GM21825 (cell line): ENCODE data around the gene HDAC4.

Experiments used
- ATAC-seq: cut with Tn5 transposase; IDR thresholded peaks from one replicate; pipeline ENCODE4 v1.9.1; 2021; ENCODE audit warnings: mild to moderate bottlenecking, moderate library complexity; ENCODE audit not compliant: unreplicated experiment

HDAC4 gene

GRCh38 chr2:239009589-239009961, 391.2 kb downstream of the HDAC4 start:
- no peak for ATAC-seq

- no peak for ATAC-seq
These were observed 391.9 kb downstream of the HDAC4 start for GRCh38 chr2:239008677-239009588.

GRCh38 chr2:239008004-239008403, 392.8 kb downstream of the HDAC4 start:
- no peak for ATAC-seq

- no peak for ATAC-seq
These were observed 394.1 kb downstream of the HDAC4 start for GRCh38 chr2:239006622-239007285.

- ATAC-seq: no peak
These were observed 395.2 kb downstream of the HDAC4 start for GRCh38 chr2:239005586-239005985.

GRCh38 chr2:239004274-239005015, 396.4 kb downstream of the HDAC4 start:
- no peak for ATAC-seq

GRCh38 chr2:239003624-239004273, 397.1 kb downstream of the HDAC4 start:
- no peak for ATAC-seq

- no peak for ATAC-seq
These were observed 397.7 kb downstream of the HDAC4 start for GRCh38 chr2:239002954-239003623.

- ATAC-seq: no peak
These were observed 398.2 kb downstream of the HDAC4 start for GRCh38 chr2:239002591-239002953.

GRCh38 chr2:239001794-239002193, 399.0 kb downstream of the HDAC4 start:
- ATAC-seq: no peak

GRCh38 chr2:239000500-239001073, 400.2 kb downstream of the HDAC4 start:
- ATAC-seq: no peak

- no peak for ATAC-seq
These were observed 400.7 kb downstream of the HDAC4 start for GRCh38 chr2:239000089-239000488.

GRCh38 chr2:238999291-238999741, 401.5 kb downstream of the HDAC4 start:
- ATAC-seq: no peak

GRCh38 chr2:238998801-238999200, 402.0 kb downstream of the HDAC4 start:
- no peak for ATAC-seq
